ENCODE results near the gene ZC3H15.
"Not testable (repeated sequence)": the region's sequence is repeated elsewhere in the genome, so short reads cannot be mapped to it uniquely, and the experiment has no call there.

Gene ZC3H15

DNA sequence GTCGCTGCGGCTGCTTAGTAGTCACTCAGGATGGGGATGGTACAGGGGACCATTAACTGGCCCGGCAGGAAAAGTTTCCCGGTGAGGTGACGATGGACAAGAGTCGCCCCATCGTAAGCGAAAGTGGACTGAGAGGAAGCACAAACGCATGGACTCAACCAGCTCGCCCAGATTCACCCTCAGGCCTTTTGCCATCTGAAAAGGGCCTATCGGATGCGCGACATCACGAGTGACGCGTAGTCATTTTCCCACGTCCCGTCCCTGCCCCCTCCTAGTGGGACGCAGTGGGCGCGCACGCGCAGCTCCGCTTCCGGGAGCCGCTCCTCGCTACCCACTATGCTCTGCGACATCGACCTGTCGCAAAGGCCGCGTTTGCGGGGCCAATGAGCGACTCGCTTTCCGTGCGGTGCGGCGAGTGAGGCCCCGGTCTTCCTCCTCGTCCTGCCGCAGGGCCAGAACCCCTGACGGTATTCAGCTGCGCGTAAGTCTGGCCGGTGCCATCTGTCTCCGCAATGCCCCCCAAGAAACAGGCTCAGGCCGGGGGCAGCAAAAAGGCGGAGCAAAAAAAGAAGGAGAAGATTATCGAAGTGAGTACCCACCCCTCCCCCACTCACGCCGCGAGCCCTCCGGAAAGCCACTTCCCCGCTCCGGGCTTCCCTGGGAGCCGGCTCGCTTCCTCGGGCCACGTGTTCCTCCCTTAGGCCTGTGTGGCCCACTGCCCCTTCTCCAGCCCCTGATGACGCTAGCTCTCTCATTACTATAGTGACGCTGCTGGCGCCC lies at the start of gene ZC3H15:
TSS of gene ZC3H15 (plus strand) at position 390 of the 780 bp plus-strand sequence. CDS start at position 513, 123 bp downstream.
- DNase-seq = peak; percentile 52

DNA sequence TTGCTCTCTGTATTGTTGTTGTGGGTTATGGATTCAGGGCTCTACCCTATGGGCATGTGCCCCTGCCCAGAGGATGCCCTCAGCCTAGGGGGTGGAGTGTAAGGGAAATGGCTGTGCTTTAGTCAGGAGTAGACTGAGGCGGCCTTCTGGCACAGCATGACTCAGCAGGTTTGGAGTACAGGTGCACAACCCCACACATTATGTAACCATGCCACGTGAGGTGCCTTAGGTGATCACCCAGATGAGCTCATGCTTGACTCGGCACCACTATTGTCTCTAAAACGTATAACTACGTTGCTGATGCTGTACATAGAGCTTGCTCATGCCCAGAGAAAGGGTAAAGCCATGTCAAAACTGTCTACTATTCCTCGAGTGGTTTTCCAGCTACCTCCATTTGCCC lies 48.3 kb upstream of the ZC3H15 start:
- no peak for DNase-seq

GRCh38 chr2:186439673-186440095 lies 46.4 kb upstream of the ZC3H15 start:
- DNase-seq = not testable (repeated sequence)

DNA sequence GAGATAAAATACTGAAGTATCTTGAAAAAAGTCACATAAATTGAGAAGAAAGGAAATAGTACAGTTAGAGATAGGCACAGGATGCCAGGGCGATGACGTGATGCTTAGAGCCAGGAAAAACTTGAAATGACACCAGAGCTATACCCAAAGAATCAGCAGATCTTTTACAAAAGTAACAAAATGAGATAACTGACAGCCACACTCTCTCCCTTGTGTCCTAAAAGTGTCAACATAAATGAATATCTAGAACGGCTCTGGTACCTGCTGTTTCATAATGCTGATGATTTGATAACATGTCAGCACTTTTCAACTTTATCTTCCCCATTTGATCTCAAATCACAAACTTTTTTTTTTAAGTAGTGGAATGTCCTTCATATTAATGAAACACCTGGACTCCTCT lies 45.6 kb upstream of the ZC3H15 start:
- DNase-seq = no peak

DNA sequence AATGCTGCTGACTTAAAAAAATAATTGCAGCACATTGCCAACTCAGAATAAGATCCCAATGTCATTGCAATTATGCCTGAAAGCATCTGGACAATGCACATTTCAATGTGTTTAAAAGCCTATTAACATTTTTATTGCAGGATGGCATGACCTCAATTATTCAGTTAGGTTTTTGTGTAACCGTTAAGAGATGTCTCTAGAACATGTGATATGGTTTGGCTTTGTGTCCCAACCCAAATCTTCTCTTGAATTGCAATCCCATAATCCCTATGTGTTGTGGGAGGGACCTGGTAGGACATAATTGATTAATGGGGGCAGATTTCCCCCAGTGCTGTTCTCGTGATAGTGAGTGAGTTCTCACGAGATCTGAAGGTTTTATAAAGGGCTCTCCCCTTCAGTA lies 43.2 kb upstream of the ZC3H15 start:
- no peak for DNase-seq

DNA sequence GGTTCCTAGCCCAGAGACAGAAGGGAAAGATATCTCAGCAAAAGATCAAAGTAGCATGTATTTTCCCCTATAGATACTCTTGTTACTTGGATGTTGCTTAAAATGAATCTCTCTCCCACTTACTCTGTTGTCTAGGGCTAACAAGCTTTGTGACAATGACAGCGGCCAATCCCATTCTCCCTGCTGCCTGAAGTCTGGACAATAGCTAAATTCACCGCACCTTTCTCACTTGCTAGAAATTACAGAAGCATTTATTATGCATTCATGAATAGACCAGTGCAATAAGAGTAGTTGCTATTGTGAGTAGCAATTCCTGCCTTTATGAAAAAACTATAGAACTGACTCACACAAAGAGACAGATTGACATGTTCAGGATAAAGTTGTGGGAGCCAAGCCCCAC lies 42.2 kb upstream of the ZC3H15 start:
- DNase-seq = no peak

DNA sequence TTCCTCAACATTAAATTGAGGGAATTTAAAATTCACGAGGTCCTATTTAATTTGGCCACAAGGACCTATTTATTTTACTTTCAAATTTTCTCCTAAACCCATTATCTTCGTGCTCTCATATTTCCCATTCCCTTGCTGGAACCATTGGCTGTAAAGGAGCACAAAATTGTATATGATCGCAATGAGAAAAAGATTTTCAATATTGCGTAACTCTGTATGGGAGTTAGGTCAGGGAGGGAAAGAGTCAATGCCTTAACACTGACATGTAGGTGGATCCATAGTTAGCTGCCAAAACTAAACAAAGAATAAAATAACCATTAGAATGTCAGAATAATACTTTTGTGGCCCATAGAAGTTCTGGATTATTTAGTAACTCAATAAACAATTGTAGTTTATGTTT lies 40.6 kb upstream of the ZC3H15 start:
- no peak for DNase-seq

GRCh38 chr2:186455613-186456012 lies 30.4 kb upstream of the ZC3H15 start:
- DNase-seq = no peak

DNA sequence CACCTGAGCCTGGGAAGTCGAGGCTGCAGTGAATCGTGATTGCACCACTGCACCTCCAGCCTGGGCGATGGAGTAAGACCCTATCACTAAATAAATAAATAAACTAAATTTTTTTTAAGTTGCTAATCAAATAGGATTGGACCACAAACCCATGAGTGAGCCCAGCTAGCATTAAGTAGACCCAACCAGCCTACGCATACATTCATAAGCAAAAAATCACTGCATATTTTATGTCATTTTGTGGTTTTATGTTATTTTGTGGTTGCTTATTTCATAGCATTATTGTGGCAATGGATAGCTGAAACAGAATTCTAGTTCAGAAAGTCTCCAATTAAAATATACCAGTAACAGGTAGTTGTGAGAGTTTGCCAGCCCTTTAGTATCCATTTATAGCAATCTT lies 29.1 kb upstream of the ZC3H15 start:
- no peak for DNase-seq

- DNase-seq = no peak
Measured at GRCh38 chr2:186457908-186458307, 28.2 kb upstream of the ZC3H15 start.

DNA sequence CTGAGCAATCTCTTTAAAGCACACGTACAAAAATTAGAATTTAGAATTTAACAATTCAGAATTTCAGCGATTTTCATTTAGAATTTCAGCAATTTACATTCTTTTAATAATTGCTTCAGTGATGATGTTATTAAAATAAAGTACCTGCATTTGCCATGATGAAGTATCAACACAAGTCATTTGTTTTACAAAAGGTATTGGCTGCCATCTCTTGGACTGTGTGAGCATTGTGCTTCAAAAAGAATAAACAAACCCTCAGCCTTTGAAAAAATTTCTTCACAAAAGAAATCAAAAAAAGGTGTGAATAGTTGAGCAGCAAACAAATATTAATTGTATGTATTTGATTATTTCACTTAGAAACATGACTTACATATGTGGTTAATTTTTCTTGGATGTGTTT lies 27.1 kb upstream of the ZC3H15 start:
- DNase-seq = no peak

- DNase-seq = no peak
Measured at GRCh38 chr2:186460465-186460864, 25.6 kb upstream of the ZC3H15 start.

DNA sequence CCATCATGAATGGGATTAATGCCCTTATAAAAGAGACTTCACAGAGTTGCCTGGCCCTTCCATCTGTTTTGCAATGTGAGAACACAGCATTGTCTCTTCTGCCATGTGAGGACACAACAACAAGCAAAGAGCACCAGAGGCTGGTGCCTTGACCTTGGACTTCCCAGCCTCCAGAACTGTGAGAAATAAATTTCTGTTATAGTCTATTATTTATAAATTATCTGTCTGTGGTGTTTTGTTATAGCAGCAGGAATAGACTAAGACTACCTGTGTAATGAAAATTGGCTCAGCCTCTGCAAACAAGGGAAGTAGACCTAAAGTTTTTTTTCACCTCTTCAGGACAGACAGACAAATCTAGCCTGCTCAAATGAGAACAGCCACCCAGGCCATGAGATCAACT lies 19.3 kb upstream of the ZC3H15 start:
- DNase-seq = no peak

- DNase-seq = no peak
Measured at GRCh38 chr2:186467421-186467820, 18.6 kb upstream of the ZC3H15 start.

DNA sequence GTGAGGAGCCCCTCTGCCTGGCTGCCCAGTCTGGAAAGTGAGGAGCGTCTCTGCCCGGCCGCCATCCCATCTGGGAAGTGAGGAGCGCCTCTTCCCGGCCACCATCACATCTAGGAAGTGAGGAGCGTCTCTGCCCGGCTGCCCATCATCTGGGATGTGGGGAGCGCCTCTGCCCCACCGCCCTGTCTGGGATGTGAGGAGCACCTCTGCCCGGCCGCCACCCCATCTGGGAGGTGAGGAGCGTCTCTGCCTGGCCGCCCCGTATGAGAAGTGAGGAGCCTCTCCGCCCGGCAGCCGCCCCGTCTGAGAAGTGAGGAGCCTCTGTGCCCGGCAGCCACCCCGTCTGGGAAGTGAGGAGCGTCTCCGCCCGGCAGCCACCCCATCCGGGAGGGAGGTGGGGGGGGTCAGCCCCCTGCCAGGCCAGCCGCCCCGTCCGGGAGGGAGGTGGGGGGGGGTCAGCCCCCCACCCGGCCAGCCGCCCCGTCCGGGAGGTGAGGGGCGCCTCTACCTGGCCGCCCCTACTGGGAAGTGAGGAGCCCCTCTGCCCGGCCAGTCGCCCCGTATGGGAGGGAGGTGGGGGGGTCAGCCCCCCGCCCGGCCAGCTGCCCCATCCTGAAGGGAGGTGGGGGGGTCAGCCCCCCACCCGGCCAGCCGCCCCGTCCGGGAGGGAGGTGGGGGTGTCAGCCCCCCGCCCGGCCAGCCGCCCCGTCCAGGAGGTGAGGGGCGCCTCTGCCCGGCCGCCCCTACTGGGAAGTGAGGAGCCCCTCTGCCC lies 13.2 kb upstream of the ZC3H15 start:
- DNase-seq = not testable (repeated sequence)

GRCh38 chr2:186474239-186474638 lies 11.8 kb upstream of the ZC3H15 start:
- DNase-seq = not testable (repeated sequence)

DNA sequence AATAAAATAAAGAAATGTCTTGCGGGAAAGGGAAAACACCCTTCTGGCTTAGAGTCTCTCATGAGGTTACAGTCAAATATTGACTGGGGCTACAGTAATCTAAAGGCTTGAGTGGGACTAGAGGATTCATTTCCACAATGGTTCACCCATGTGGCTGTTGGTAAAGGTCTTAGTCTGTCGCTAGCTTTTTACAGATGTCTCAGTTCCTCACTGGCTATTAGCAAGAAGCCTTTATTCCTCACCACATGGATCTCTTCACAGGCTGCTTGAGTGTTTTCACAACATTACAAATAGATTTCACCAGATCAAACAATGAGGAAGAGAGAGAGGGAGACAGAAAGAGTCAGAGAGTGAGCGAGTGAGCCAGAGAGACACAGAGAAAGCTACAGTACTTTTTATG lies 8.3 kb upstream of the ZC3H15 start:
- no peak for DNase-seq

DNA sequence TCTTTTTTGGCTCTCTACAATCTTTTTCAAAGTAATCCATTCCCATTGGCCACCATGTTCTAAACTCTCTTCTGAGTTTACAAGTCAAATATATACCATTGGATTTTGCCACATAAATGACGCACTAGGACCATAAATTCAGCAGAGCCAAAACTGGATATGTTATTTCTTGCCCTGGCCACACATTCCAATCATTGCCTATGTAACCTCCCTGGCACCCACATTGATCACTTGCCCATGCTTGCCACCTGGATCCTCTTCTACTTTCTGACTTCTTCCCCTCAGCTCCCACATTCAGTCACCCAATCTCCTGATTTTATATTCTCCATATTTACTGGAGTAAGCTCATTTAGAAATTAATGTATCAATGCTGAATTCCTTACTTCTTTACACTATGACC lies 5.1 kb upstream of the ZC3H15 start:
- DNase-seq = no peak

GRCh38 chr2:186484062-186484735 lies 1.9 kb upstream of the ZC3H15 start:
- DNase-seq = no peak

- no peak for DNase-seq
Measured at GRCh38 chr2:186485576-186485870, 537 bp upstream of the ZC3H15 start.

DNA sequence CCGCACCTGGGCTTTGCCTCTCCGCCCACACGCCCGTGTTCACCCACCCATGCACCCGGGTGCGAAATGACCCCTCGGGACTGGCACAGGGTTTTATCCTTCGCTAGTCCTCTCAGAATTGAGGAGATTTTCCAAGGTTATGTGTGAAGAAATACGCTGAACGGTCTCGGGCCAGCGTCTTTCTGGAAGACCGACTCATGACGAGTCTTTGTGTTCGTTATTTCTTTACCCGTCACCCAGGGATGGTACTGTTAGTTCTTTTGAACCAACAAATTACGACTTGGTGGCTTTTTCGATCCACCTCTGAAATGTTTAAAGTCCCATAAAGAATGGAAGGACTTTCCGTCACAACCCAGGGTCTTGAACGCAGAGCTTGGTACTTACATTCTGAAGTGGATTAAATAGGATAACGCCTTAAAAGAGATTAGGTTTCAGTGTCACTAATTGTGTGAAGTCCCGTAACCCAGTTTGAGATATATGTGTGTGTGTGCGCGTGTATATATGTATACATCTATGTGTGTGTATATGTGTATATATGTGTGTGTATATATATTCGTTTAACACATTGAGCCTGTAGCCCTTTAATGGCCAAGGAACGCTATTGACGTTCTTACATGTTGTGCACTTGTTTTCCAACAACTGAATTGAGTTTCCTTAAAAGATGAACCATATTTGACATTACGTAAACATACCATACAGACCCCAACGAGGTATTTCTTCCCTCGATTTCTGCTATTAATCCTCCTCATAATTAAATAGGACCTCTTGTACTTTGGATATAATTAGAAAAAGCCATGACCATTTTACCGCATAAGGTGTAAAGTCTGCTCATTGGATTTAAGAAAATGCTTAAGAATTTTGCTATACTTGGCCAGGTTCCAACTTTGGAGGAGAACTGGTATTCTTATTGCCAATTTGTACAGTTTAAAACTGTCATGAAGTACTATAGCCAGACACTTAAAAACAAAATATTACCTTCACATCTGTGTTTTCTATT lies 889 bp downstream of the ZC3H15 start:
- no peak for DNase-seq

DNA sequence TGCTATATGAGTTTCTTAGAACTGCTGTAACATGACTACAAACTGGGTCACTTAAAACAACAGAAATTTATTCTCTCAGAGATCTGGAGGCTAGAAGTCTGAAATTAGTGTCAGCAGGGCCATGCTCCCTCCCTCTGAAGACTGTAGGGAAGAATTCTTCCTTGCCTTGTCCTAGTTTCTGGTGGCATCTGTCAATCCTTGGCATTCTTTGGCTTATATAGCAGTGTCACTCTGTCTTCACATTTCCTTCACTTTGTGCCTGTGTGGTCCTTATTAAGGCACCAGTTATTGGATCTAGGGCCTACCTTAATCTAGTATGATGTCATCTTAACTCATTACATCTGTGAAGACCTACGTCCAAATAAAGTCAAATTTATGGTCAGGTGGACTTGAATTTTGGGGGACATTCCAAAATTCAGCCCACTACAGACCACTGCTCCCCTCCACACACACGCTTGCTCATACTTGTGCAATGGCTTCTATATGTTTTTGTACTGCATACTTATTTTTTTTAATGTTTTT lies 7.6 kb downstream of the ZC3H15 start:
- no peak for DNase-seq
